GM19351 (cell line): Measurements from ENCODE around the gene ITGA8.

Experiments used
- ATAC-seq: cut with Tn5 transposase; IDR thresholded peaks from one replicate; pipeline ENCODE4 v1.9.1; 2021; ENCODE audit warnings: mild to moderate bottlenecking, moderate library complexity; ENCODE audit not compliant: unreplicated experiment

Gene ITGA8

GRCh38 chr10:15737656-15738055 lies 17.9 kb upstream of the ITGA8 start:
- no peak for ATAC-seq

GRCh38 chr10:15735763-15736162 lies 16.0 kb upstream of the ITGA8 start:
- ATAC-seq = no peak

- no peak for ATAC-seq
Measured at GRCh38 chr10:15730341-15730740, 10.6 kb upstream of the ITGA8 start.

- no peak for ATAC-seq
Measured at GRCh38 chr10:15729890-15730289, 10.2 kb upstream of the ITGA8 start.

GRCh38 chr10:15726042-15726441 lies 6.3 kb upstream of the ITGA8 start:
- ATAC-seq = no peak

- peak; percentile 56 for ATAC-seq
Measured at GRCh38 chr10:15725603-15726002, 5.9 kb upstream of the ITGA8 start.

GRCh38 chr10:15724683-15725082 lies 5.0 kb upstream of the ITGA8 start:
- ATAC-seq = no peak

GRCh38 chr10:15723803-15724202 lies 4.1 kb upstream of the ITGA8 start:
- ATAC-seq = no peak

- no peak for ATAC-seq
Measured at GRCh38 chr10:15720635-15721287, 1.0 kb upstream of the ITGA8 start.

- ATAC-seq = no peak
Measured at GRCh38 chr10:15719049-15719898, 448 bp downstream of the ITGA8 start.

- no peak for ATAC-seq
Measured at GRCh38 chr10:15718694-15719048, 1.1 kb downstream of the ITGA8 start.

GRCh38 chr10:15715619-15716227 lies 4.0 kb downstream of the ITGA8 start:
- no peak for ATAC-seq

- ATAC-seq = no peak
Measured at GRCh38 chr10:15714847-15715246, 4.9 kb downstream of the ITGA8 start.

- no peak for ATAC-seq
Measured at GRCh38 chr10:15712883-15713282, 6.8 kb downstream of the ITGA8 start.

- no peak for ATAC-seq
Measured at GRCh38 chr10:15710455-15710854, 9.3 kb downstream of the ITGA8 start.

GRCh38 chr10:15705298-15705697 lies 14.4 kb downstream of the ITGA8 start:
- no peak for ATAC-seq

GRCh38 chr10:15704581-15704968 lies 15.1 kb downstream of the ITGA8 start:
- ATAC-seq = no peak

- no peak for ATAC-seq
Measured at GRCh38 chr10:15703944-15704580, 15.7 kb downstream of the ITGA8 start.

GRCh38 chr10:15703151-15703880 lies 16.4 kb downstream of the ITGA8 start:
- ATAC-seq = no peak

GRCh38 chr10:15700078-15700674 lies 19.5 kb downstream of the ITGA8 start:
- ATAC-seq = no peak

GRCh38 chr10:15695852-15696251 lies 23.9 kb downstream of the ITGA8 start:
- no peak for ATAC-seq
